Mucosa of descending colon (tissue), 3 donors: ENCODE data around the gene BRF1. TPM values are rescaled to one million over a fixed set of nuclear protein-coding genes. Genes with fewer than 3 reads are reported as not detected.
A peak's percentile ranks its signal among the peaks of the same experiment; 100 is the strongest.

Experiments
- ATAC-seq: fragments of 200-7000 bp; cut with Tn5 transposase; one replicate; pipeline ENCODE4 v1.9.1; 2020; ENCODE audit warnings: mild to moderate bottlenecking, moderate library complexity
- DNase-seq, 3 donors: peaks; one replicate each; pipeline ENCODE4 v3.0.0-alpha.2; 2020
- H3K36me3 ChIP-seq: fragments of 200-600 bp; one replicate; pipeline ENCODE4 v1.8.0; 2021; ENCODE audit warnings: low read depth, mild to moderate bottlenecking
- H3K4me1 ChIP-seq: fragments of 200-600 bp; one replicate; pipeline ENCODE4 v1.8.0; 2021; ENCODE audit warnings: low read depth, mild to moderate bottlenecking
- H3K4me3 ChIP-seq: fragments of 200-600 bp; one replicate; pipeline ENCODE4 v1.8.0; 2021; ENCODE audit warnings: mild to moderate bottlenecking
- H3K9me3 ChIP-seq: fragments of 200-600 bp; one replicate; pipeline ENCODE4 v1.8.0; 2021; ENCODE audit warnings: mild to moderate bottlenecking
- intact Hi-C, 2 donors: fragments of 100-400 bp; cut with DNase I in 1 of 2; cut with micrococcal nuclease in 1 of 2; formaldehyde crosslinking; loops; one replicate each; pipeline versions ENCODE4 v1.11.0 to v1.11.1; 2022; cut with DNase I, micrococcal nuclease
- total RNA-seq, 3 donors: library from RNA; stranded (reverse); fragmentation: NEBNext Ultra II Directional in 2 of 3; extraction: Animal tissue kit (Norgen Biotek cat#: 25700) in 2 of 3; gene quantifications; one replicate each; pipeline versions ENCODE4 v1.2.1 to v1.2.4, GENCODE V29; 2021 to 2023
- TF ChIP-seq, protein P1 (sequence below): fragments of 200-600 bp; IDR thresholded peaks from one replicate; pipeline ENCODE4 v1.8.0; 2022; ENCODE audit warnings: antibody characterized with exemption, mild to moderate bottlenecking
- donor health status: DM: no; HTN: no; CAD: no; lungs with moderate emphysema.
- donor health status: DM: no; HTN: no; CAD: no.
- donor health status: DM: no; HTN: yes; CAD: no.

Gene BRF1
- total RNA-seq, 3 donors from 2014 or later, result 27.4 to 40.1 (median 34.2) TPM

GRCh38 chr14:105326891-105327694 is 26.3 kb upstream of the BRF1 start:
- no peaks in the 10 kb centered on the region for H3K4me1 ChIP-seq
- no peaks in the 10 kb centered on the region for H3K36me3 ChIP-seq
- H3K4me3 ChIP-seq, result no peak overlapping the region
- no peaks in the 10 kb centered on the region for H3K9me3 ChIP-seq
- ATAC-seq, result no peak
- DNase-seq, result peak in 1 of 3 donors; percentile 37
- intact Hi-C loops, result no loop called here
- TF ChIP-seq, protein P1, sequence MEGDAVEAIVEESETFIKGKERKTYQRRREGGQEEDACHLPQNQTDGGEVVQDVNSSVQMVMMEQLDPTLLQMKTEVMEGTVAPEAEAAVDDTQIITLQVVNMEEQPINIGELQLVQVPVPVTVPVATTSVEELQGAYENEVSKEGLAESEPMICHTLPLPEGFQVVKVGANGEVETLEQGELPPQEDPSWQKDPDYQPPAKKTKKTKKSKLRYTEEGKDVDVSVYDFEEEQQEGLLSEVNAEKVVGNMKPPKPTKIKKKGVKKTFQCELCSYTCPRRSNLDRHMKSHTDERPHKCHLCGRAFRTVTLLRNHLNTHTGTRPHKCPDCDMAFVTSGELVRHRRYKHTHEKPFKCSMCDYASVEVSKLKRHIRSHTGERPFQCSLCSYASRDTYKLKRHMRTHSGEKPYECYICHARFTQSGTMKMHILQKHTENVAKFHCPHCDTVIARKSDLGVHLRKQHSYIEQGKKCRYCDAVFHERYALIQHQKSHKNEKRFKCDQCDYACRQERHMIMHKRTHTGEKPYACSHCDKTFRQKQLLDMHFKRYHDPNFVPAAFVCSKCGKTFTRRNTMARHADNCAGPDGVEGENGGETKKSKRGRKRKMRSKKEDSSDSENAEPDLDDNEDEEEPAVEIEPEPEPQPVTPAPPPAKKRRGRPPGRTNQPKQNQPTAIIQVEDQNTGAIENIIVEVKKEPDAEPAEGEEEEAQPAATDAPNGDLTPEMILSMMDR, result no peak

- Histone ChIP-seq H3K36me3 (no peaks in the 10 kb centered on the region), H3K9me3 (no peaks in the 10 kb centered on the region), H3K4me3 (no peak overlapping the region), H3K4me1 (no peaks in the 10 kb centered on the region)
- intact Hi-C loops, result no loop called here
- TF ChIP-seq, protein P1, result no peak
- DNase-seq (no peak), ATAC-seq (no peak)
Measured at GRCh38 chr14:105326568-105326867, 25.7 kb upstream of the BRF1 start.

GRCh38 chr14:105325716-105326567 is 25.1 kb upstream of the BRF1 start:
- H3K4me1 ChIP-seq, result no peaks in the 10 kb centered on the region
- DNase-seq, result peak in 1 of 3 donors; percentile 27
- H3K36me3 ChIP-seq, result no peaks in the 10 kb centered on the region
- intact Hi-C loops, result no loop called here
- ATAC-seq, result no peak
- TF ChIP-seq, protein P1, result no peak
- no peak overlapping the region for H3K4me3 ChIP-seq
- no peaks in the 10 kb centered on the region for H3K9me3 ChIP-seq

GRCh38 chr14:105325303-105325702 is 24.5 kb upstream of the BRF1 start:
- no peak for ATAC-seq
- Histone ChIP-seq H3K4me3 (no peak overlapping the region), H3K36me3 (no peaks in the 10 kb centered on the region), H3K9me3 (no peaks in the 10 kb centered on the region), H3K4me1 (no peaks in the 10 kb centered on the region)
- TF ChIP-seq, protein P1, result no peak
- DNase-seq, result peak in 1 of 3 donors; percentile 37
- intact Hi-C loops, result no loop called here

DNA sequence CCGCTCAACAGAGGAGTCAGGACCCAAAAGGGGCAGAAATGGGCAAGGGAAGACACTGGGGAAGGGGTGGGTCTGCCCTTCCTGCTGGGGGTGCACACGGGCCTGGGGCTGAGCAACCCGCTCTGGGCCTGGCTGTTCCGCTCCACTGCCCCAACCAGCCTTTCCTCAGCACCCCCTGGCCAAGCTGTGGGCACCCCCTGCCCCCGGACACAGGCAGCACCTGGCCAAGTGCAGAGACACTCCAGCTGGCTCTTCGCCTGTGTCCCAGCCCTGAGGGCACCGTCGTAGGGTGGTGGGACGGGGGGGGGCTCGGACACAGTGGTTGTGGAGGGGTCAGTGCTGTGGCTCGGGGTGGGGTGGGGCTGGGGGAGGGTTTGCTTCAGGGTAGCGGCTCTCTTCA is 24.1 kb upstream of the BRF1 start:
- intact Hi-C loops, result no loop called here
- ATAC-seq (no peak), DNase-seq (no peak)
- no peak overlapping the region for H3K4me3 ChIP-seq
- no peaks in the 10 kb centered on the region for H3K9me3 ChIP-seq
- TF ChIP-seq, protein P1, result no peak
- H3K4me1 ChIP-seq, result no peaks in the 10 kb centered on the region
- no peaks in the 10 kb centered on the region for H3K36me3 ChIP-seq
